K562 (cell line): ENCODE data around the gene MCHR2. TPM values are rescaled to one million over a fixed set of nuclear protein-coding genes. Genes with fewer than 3 reads are reported as not detected.

Source experiments
- ATAC-seq: fragments of 200-7000 bp; cut with Tn5 transposase; 3 replicates; pipeline ENCODE4 v1.9.1; 2020; ENCODE audit warnings: moderate library complexity
- BruUV-seq: library from RNA; stranded (reverse); fragments of 400-500 nt; replicated peaks from 2 replicates; lab custom pipeline; 2021; lab: Mats Ljungman, UMichigan
- CTCF ChIA-PET: fragments of 300-600 bp; formaldehyde crosslinking; extraction: SDS; loops from one replicate; lab custom pipeline; 2021; ENCODE audit warnings: low intra/inter-chr PET ratio; lab: Yijun Ruan, JAX
- POLR2A ChIA-PET: fragments of 300-600, 350-650 bp; sonication (Branson Sonifier 250); formaldehyde crosslinking; extraction: SDS; loops from one replicate; lab custom pipeline; 2021; ENCODE audit warnings: antibody characterized with exemption, inconsistent platforms; lab: Yijun Ruan, JAX
- DNase-seq, 4 experiments: peaks; one replicate each; pipeline versions ENCODE4 v3.0.0 to v3.0.0-alpha.2; 2011 to 2018; ENCODE audit warnings: low spot score in 3 of 4, mixed read lengths in 3 of 4; ENCODE audit errors: extremely low read depth in 1 of 4
- FAIRE-seq: peaks from 2 replicates; lab custom pipeline; 2011; peaks lifted over from hg19 to GRCh38; lab: Jason Lieb, UNC
- H2AFZ ChIP-seq: 2 replicates; pipeline ENCODE4 v1.6.0; 2011; ENCODE audit warnings: low read depth, low read length, control low read depth, inconsistent platforms
- H3K27ac ChIP-seq: fragments of 200-600 bp; 3 replicates; pipeline ENCODE4 v1.8.0; 2011; ENCODE audit warnings: low read depth, mild to moderate bottlenecking, control low read depth, inconsistent platforms, low read length, moderate library complexity, mixed read lengths; ENCODE audit errors: extremely low read depth
- H3K27me3 ChIP-seq, 2 experiments: fragments of 300-600 bp in 1 of 2; 2 replicates in 1 of 2; 3 replicates in 1 of 2; pipeline versions ENCODE4 v1.6.0 to v1.8.0; 2011; ENCODE audit warnings: inconsistent platforms in 2 of 2, low read length in 2 of 2, mild to moderate bottlenecking in 1 of 2, mixed read lengths in 1 of 2, moderate library complexity in 1 of 2; ENCODE audit not compliant: control insufficient read depth in 2 of 2, insufficient read depth in 2 of 2
- H3K36me3 ChIP-seq: fragments of 300-600 bp; 3 replicates; pipeline ENCODE4 v1.8.0; 2011; ENCODE audit warnings: mild to moderate bottlenecking, low read length, inconsistent platforms; ENCODE audit not compliant: control insufficient read depth, insufficient read depth
- H3K4me1 ChIP-seq, 2 experiments: fragments of 200-600 bp in 1 of 2; replicated peaks in 1 of 2; 2 replicates in 1 of 2; 3 replicates in 1 of 2; pipeline versions ENCODE4 v1.5.1 to v1.8.0; 2011; ENCODE audit warnings: inconsistent platforms in 2 of 2, low read length in 2 of 2, mild to moderate bottlenecking in 1 of 2, mixed read lengths in 1 of 2, moderate library complexity in 1 of 2; ENCODE audit not compliant: control insufficient read depth in 2 of 2, insufficient read depth in 2 of 2
- H3K4me2 ChIP-seq: 2 replicates; pipeline ENCODE4 v1.6.1; 2011; ENCODE audit warnings: low read length, control low read depth, inconsistent platforms, mixed read lengths; ENCODE audit not compliant: insufficient read depth
- H3K4me3 ChIP-seq: fragments of 200-600 bp; sonication (generic), shearing (Covaris generic); 2 replicates; pipeline ENCODE4 v1.5.1; 2016; ENCODE audit warnings: control low read depth, inconsistent platforms
- H3K79me2 ChIP-seq: fragments of 200-600 bp; 3 replicates; pipeline ENCODE4 v1.8.0; 2011; ENCODE audit warnings: low read length, inconsistent platforms; ENCODE audit not compliant: control insufficient read depth, insufficient read depth
- H3K9ac ChIP-seq, 2 experiments: 2 replicates each; pipeline versions ENCODE4 v1.6.0 to v1.6.1; 2011; ENCODE audit warnings: low read depth in 2 of 2, low read length in 2 of 2, control low read depth in 1 of 2, inconsistent platforms in 1 of 2, mild to moderate bottlenecking in 1 of 2, mixed read lengths in 1 of 2; ENCODE audit not compliant: insufficient read depth in 1 of 2
- H3K9me1 ChIP-seq: one replicate; pipeline ENCODE4 v1.6.0; 2011; ENCODE audit warnings: inconsistent platforms, mild to moderate bottlenecking, low read length, moderate library complexity; ENCODE audit not compliant: control insufficient read depth, insufficient read depth
- H3K9me3 ChIP-seq: replicated peaks from 2 replicates; pipeline ENCODE4 v1.5.1; 2011; ENCODE audit warnings: low read depth, low read length, inconsistent platforms; ENCODE audit not compliant: control insufficient read depth, insufficient read depth
- H4K20me1 ChIP-seq: replicated peaks from 2 replicates; pipeline ENCODE4 v1.6.1; 2011; ENCODE audit warnings: low read length, inconsistent platforms, mixed read lengths; ENCODE audit not compliant: control insufficient read depth, insufficient read depth
- ATF4 ChIP-seq: fragments of 450-650 bp; formaldehyde crosslinking; IDR thresholded peaks from 2 replicates; pipeline ENCODE4 v1.4.0; 2022; ENCODE audit warnings: mild to moderate bottlenecking, moderate library complexity
- BMI1 ChIP-seq: fragments of 150-350 bp; IDR thresholded peaks from 2 replicates; pipeline ENCODE4 v1.6.1; 2014; ENCODE audit warnings: low read length
- CGGBP1 ChIP-seq: fragments of 250-450 bp; sonication (Bioruptor Pico); IDR thresholded peaks from 2 replicates; pipeline ENCODE4 v1.9.0; 2021; ENCODE audit warnings: mild to moderate bottlenecking
- CHD2 ChIP-seq: IDR thresholded peaks from 2 replicates; pipeline ENCODE4 v1.6.1; 2011; ENCODE audit warnings: low read depth, low read length
- CLOCK ChIP-seq: fragments of 250-450 bp; sonication (Bioruptor Pico); IDR thresholded peaks from 2 replicates; pipeline ENCODE4 v1.4.0; 2020; ENCODE audit warnings: mild to moderate bottlenecking, moderate library complexity, borderline replicate concordance
- FIP1L1 ChIP-seq: fragments of 200-400 bp; formaldehyde crosslinking; IDR thresholded peaks from 2 replicates; pipeline ENCODE4 v1.6.1; 2018; ENCODE audit warnings: mild to moderate bottlenecking, low read depth, low read length; ENCODE audit not compliant: poor library complexity, severe bottlenecking
- FOXM1 ChIP-seq, 2 experiments: fragments of 450-650 bp in 1 of 2; sonication (generic) in 1 of 2; formaldehyde crosslinking in 1 of 2; IDR thresholded peaks; 2 replicates each; pipeline versions ENCODE4 v1.6.1 to v1.9.0; 2017 to 2022; ENCODE audit warnings: low read depth in 2 of 2, mild to moderate bottlenecking in 2 of 2, missing genetic modification reagents in 1 of 2, moderate library complexity in 1 of 2
- HMBOX1 ChIP-seq: sonication (generic); IDR thresholded peaks from 2 replicates; pipeline ENCODE4 v1.6.1; 2016
- HOMEZ ChIP-seq: fragments of 250-450 bp; sonication (Bioruptor Pico); IDR thresholded peaks from 2 replicates; pipeline ENCODE4 v1.4.0; 2020; ENCODE audit warnings: mild to moderate bottlenecking, moderate library complexity
- MAFG ChIP-seq: fragments of 450-650 bp; conservative IDR thresholded peaks from 2 replicates; pipeline ENCODE4 v1.6.1; 2016; ENCODE audit warnings: missing genetic modification characterization, missing compliant biosample characterization
- NFE2 ChIP-seq: IDR thresholded peaks from 2 replicates; pipeline ENCODE4 v1.6.1; 2014; ENCODE audit warnings: antibody characterized with exemption, low read depth
- POLR2A ChIP-seq: fragments of 450-650 bp; conservative IDR thresholded peaks from 2 replicates; pipeline ENCODE4 v1.6.1; 2016
- WGBS: fragments of 100-300 bp; shearing (Covaris generic); methylation state at CpG from one replicate; pipeline ENCODE4 v1.1.6; 2016; ENCODE audit warnings: low coverage, mixed read lengths; ENCODE audit not compliant: insufficient coverage; ENCODE audit errors: missing lambda C conversion rate; 5-methylcytosine and 5-hydroxymethylcytosine counted together
- in situ Hi-C: fragments of 300-500 bp; cut with MboI; formaldehyde crosslinking; loops from 4 replicates; pipeline ENCODE4 v1.15.0; 2018; ENCODE audit warnings: inconsistent platforms, mixed read lengths
- intact Hi-C: fragments of 100-400 bp; cut with micrococcal nuclease; formaldehyde crosslinking; loops from 2 replicates; pipeline ENCODE4 v1.14.2; 2022
- polyA plus RNA-seq, 8 experiments: library from polyadenylated mRNA; depleted of rRNA in 4 of 8; stranded (reverse) in 5 of 8; unstranded in 3 of 8; fragments of >200 nt; fragmentation: Nextera tagmentation in 2 of 8; fragmentation: Illumina TruSeq in 1 of 8; extraction: Ambion mirVana in 2 of 8; extraction: Trizol in 1 of 8; gene quantifications; 2 replicates each; pipeline versions ENCODE4 v1.2.1 to v1.2.3, GENCODE V29; 2011 to 2014; ENCODE audit warnings: inconsistent platforms in 1 of 8, missing spikeins in 1 of 8
- total RNA-seq, 7 experiments: library from RNA; depleted of rRNA in 6 of 7; stranded (reverse); fragments of >200 nt in 6 of 7; fragmentation: Illumina TruSeq in 2 of 7; extraction: Trizol in 2 of 7; gene quantifications; 2 replicates each; pipeline versions ENCODE4 v1.2.1 to v1.2.3, GENCODE V29; 2011 to 2021; ENCODE audit warnings: low replicate concordance in 1 of 7
- TF ChIP-seq, protein P1 (sequence below): fragments of 250-450 bp; sonication (Bioruptor Pico); IDR thresholded peaks from 2 replicates; pipeline ENCODE4 v1.8.0; 2022; ENCODE audit warnings: inconsistent platforms, mild to moderate bottlenecking, moderate library complexity, borderline replicate concordance
- TF ChIP-seq, protein P2 (sequence below), 2 experiments: fragments of 450-650 bp; IDR thresholded peaks; 2 replicates each; pipeline ENCODE4 v1.6.1; 2016

MCHR2 gene
- total and polyA plus RNA-seq, 9 of the 15 experiments (the other 6 are each of a cell fraction or from before 2014, with no cell fraction given): not detected

DNA sequence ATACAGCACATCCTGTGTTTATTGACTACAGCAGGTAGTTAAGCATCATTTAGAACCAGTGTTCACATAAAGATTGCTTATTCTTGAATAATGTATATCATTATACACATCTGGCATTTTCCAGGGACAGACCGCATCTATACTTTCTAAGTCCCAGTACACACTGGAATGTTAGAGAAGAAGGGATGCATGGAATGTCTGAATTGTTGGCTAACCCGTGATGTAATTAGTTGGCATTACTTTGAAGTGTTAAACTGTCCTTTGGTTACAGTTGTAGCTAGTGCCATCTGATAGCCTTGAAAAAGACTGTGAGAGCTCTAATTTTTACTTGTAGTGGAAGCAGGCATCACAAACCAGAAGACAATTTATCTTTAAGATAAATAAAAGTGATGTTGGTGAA lies 29.8 kb upstream of the MCHR2 start:
- H3K9me3 ChIP-seq: no peaks in the 10 kb centered on the region
- H2AFZ ChIP-seq: no peak overlapping the region
- no peak for DNase-seq
- no TSS peak for BruUV-seq
- no peaks in the 10 kb centered on the region for H3K4me1 ChIP-seq
- no peak overlapping the region for H3K4me2 ChIP-seq
- POLR2A ChIA-PET: no interaction called here
- H3K27me3 ChIP-seq: no peaks in the 10 kb centered on the region
- H3K9ac ChIP-seq: no peak overlapping the region
- H4K20me1 ChIP-seq: no peaks in the 10 kb centered on the region
- H3K27ac ChIP-seq: no peak overlapping the region
- 0% methylated on average over 2 of the region's 2 CpGs for WGBS
- in situ Hi-C loops (no loop called here), intact Hi-C loops (no loop called here)
- H3K4me3 ChIP-seq: no peak overlapping the region
- no peak for ATAC-seq
- H3K79me2 ChIP-seq: no peaks in the 10 kb centered on the region
- CTCF ChIA-PET: no interaction called here
- H3K9me1 ChIP-seq: no peaks in the 10 kb centered on the region
- FAIRE-seq: no peak
- no peaks in the 10 kb centered on the region for H3K36me3 ChIP-seq
- TF ChIP-seq POLR2A (no peak), FOXM1 (IDR thresholded peaks at IDR 0.05; ENCODE audit: low read depth) (no peak), FOXM1 (CRISPR knock-in tag; IDR thresholded peaks at IDR 0.05; ENCODE audit: low read depth) (no peak), HOMEZ (CRISPR knock-in tag) (no peak), CHD2 (no peak), HMBOX1 (no peak), FIP1L1 (no peak), BMI1 (no peak), ATF4 (no peak), MAFG (tag) (no peak), CLOCK (no peak), NFE2 (no peak), CGGBP1 (CRISPR knock-in tag) (no peak)
- TF ChIP-seq, protein P1, sequence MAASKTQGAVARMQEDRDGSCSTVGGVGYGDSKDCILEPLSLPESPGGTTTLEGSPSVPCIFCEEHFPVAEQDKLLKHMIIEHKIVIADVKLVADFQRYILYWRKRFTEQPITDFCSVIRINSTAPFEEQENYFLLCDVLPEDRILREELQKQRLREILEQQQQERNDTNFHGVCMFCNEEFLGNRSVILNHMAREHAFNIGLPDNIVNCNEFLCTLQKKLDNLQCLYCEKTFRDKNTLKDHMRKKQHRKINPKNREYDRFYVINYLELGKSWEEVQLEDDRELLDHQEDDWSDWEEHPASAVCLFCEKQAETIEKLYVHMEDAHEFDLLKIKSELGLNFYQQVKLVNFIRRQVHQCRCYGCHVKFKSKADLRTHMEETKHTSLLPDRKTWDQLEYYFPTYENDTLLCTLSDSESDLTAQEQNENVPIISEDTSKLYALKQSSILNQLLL: no peak
- TF ChIP-seq, protein P2, sequence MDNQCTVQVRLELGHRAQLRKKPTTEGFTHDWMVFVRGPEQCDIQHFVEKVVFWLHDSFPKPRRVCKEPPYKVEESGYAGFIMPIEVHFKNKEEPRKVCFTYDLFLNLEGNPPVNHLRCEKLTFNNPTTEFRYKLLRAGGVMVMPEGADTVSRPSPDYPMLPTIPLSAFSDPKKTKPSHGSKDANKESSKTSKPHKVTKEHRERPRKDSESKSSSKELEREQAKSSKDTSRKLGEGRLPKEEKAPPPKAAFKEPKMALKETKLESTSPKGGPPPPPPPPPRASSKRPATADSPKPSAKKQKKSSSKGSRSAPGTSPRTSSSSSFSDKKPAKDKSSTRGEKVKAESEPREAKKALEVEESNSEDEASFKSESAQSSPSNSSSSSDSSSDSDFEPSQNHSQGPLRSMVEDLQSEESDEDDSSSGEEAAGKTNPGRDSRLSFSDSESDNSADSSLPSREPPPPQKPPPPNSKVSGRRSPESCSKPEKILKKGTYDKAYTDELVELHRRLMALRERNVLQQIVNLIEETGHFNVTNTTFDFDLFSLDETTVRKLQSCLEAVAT (IDR thresholded peaks at IDR 0.05): no peak
